GM12878 (cell line): Measurements from ENCODE around the gene EPN1. TPM values are rescaled to one million over a fixed set of nuclear protein-coding genes. Genes with fewer than 3 reads are reported as not detected.

Experiments used
- ATAC-seq: fragments of 200-7000 bp; cut with Tn5 transposase; 3 replicates; pipeline ENCODE4 v1.9.1; 2020; ENCODE audit warnings: mild to moderate bottlenecking, moderate library complexity
- BruUV-seq: library from RNA; stranded (reverse); fragments of 400-500 nt; replicated peaks from 2 replicates; lab custom pipeline; 2021; lab: Mats Ljungman, UMichigan
- CTCF ChIA-PET: fragments of 300-600 bp; sonication (Branson Sonifier 250); formaldehyde crosslinking; extraction: SDS; loops from one replicate; lab custom pipeline; 2021; ENCODE audit warnings: inconsistent platforms; lab: Yijun Ruan, JAX
- POLR2A ChIA-PET: fragments of 350-600 bp; formaldehyde crosslinking; extraction: SDS; loops from one replicate; lab custom pipeline; 2021; ENCODE audit warnings: inconsistent platforms; lab: Charles Lee
- RAD21 ChIA-PET: fragments of 300-600 bp; sonication (Branson Sonifier 250); formaldehyde crosslinking; loops from one replicate; lab custom pipeline; 2023; ENCODE audit warnings: antibody characterized with exemption; ENCODE audit not compliant: unreplicated experiment; lab: Charles Lee
- SMC1A ChIA-PET: fragments of 300-600 bp; sonication (Branson Sonifier 250); formaldehyde crosslinking; loops from one replicate; lab custom pipeline; 2023; ENCODE audit not compliant: unreplicated experiment, uncharacterized antibody; lab: Charles Lee
- DNase-seq: peaks from one replicate; pipeline ENCODE4 v3.0.0-alpha.2; 2011; ENCODE audit warnings: low read depth, low spot score
- FAIRE-seq: peaks from 3 replicates; lab custom pipeline; 2011; peaks lifted over from hg19 to GRCh38; lab: Jason Lieb, UNC
- H2AFZ ChIP-seq: 2 replicates; pipeline ENCODE4 v1.6.0; 2011; ENCODE audit warnings: low read depth, low read length, control low read depth; ENCODE audit not compliant: control insufficient read depth
- H3K27ac ChIP-seq: 2 replicates; pipeline ENCODE4 v1.5.1; 2011; ENCODE audit warnings: control low read depth; ENCODE audit not compliant: control insufficient read depth, insufficient read depth
- H3K27me3 ChIP-seq, 2 experiments: replicated peaks in 1 of 2; 2 replicates each; pipeline versions ENCODE4 v1.6.0 to v1.6.1; 2011; ENCODE audit warnings: low read length in 1 of 2; ENCODE audit not compliant: control insufficient read depth in 2 of 2, insufficient read depth in 2 of 2
- H3K36me3 ChIP-seq, 2 experiments: 2 replicates each; pipeline ENCODE4 v1.5.1; 2011; ENCODE audit warnings: low read length in 1 of 2; ENCODE audit not compliant: control insufficient read depth in 2 of 2, insufficient read depth in 2 of 2
- H3K4me1 ChIP-seq: 2 replicates; pipeline ENCODE4 v1.6.1; 2011; ENCODE audit warnings: mild to moderate bottlenecking, low read length, moderate library complexity, mixed read lengths; ENCODE audit not compliant: control insufficient read depth, insufficient read depth
- H3K4me2 ChIP-seq: 2 replicates; pipeline ENCODE4 v1.6.0; 2011; ENCODE audit warnings: control low read depth; ENCODE audit not compliant: control insufficient read depth, insufficient read depth
- H3K4me3 ChIP-seq: fragments of 200-600 bp; sonication (generic); 2 replicates; pipeline ENCODE4 v1.5.1; 2016
- H3K79me2 ChIP-seq: 2 replicates; pipeline ENCODE4 v1.6.0; 2011; ENCODE audit warnings: low read length; ENCODE audit not compliant: control insufficient read depth, insufficient read depth
- H3K9ac ChIP-seq: 2 replicates; pipeline ENCODE4 v1.8.0; 2011; ENCODE audit warnings: low read length, control low read depth, mixed read lengths; ENCODE audit not compliant: control insufficient read depth, insufficient read depth
- H3K9me3 ChIP-seq: replicated peaks from 3 replicates; pipeline ENCODE4 v1.5.1; 2011; ENCODE audit warnings: mild to moderate bottlenecking, low read length; ENCODE audit not compliant: control insufficient read depth, insufficient read depth
- H4K20me1 ChIP-seq: 2 replicates; pipeline ENCODE4 v1.6.0; 2011; ENCODE audit not compliant: control insufficient read depth, insufficient read depth
- BHLHE40 ChIP-seq, 2 experiments: fragments of 450-650 bp in 1 of 2; IDR thresholded peaks; 2 replicates each; pipeline ENCODE4 v1.6.1; 2011 to 2017; ENCODE audit warnings: low read depth in 2 of 2, borderline replicate concordance in 1 of 2, improper control_type of control experiment in 1 of 2, low read length in 1 of 2, mild to moderate bottlenecking in 1 of 2
- CTCF ChIP-seq, 3 experiments: IDR thresholded peaks in 2 of 3; conservative IDR thresholded peaks in 1 of 3; 2 replicates each; pipeline ENCODE4 v1.5.1; 2011; ENCODE audit warnings: low read depth in 3 of 3, low read length in 3 of 3, mild to moderate bottlenecking in 3 of 3, control low read depth in 2 of 3, moderate library complexity in 2 of 3, inconsistent platforms in 1 of 3, mixed read lengths in 1 of 3; ENCODE audit not compliant: control insufficient read depth in 2 of 3, insufficient read depth in 1 of 3; ENCODE audit errors: extremely low read depth in 1 of 3
- RAD21 ChIP-seq: IDR thresholded peaks from 2 replicates; pipeline ENCODE4 v1.6.1; 2011; ENCODE audit warnings: mild to moderate bottlenecking, low read depth, low read length, moderate library complexity; ENCODE audit not compliant: insufficient read depth
- RUNX3 ChIP-seq: IDR thresholded peaks from 2 replicates; pipeline ENCODE4 v1.6.1; 2012; ENCODE audit warnings: low read length, inconsistent platforms
- SMARCA5 ChIP-seq: fragments of 450-650 bp; IDR thresholded peaks from 2 replicates; pipeline ENCODE4 v1.6.1; 2017; ENCODE audit warnings: mild to moderate bottlenecking
- SMC3 ChIP-seq: IDR thresholded peaks from 2 replicates; pipeline ENCODE4 v1.6.1; 2011; ENCODE audit warnings: low read length, improper control_type of control experiment, borderline replicate concordance
- ZNF687 ChIP-seq: fragments of 450-650 bp; IDR thresholded peaks from 2 replicates; pipeline ENCODE4 v1.6.1; 2017; ENCODE audit warnings: mild to moderate bottlenecking, moderate library complexity
- WGBS: methylation state at CpG from one replicate; pipeline ENCODE4 v1.1.6; 2016; ENCODE audit warnings: low lambda C conversion rate; ENCODE audit not compliant: insufficient replicate concordance, insufficient coverage; ENCODE audit errors: missing lambda C conversion rate; 5-methylcytosine and 5-hydroxymethylcytosine counted together
- in situ Hi-C: fragments of 300-500 bp; cut with MboI; formaldehyde crosslinking; loops from 9 replicates; pipeline ENCODE4 v1.14.3; 2018; ENCODE audit warnings: mixed read lengths
- intact Hi-C: fragments of 100-400 bp; cut with micrococcal nuclease; formaldehyde crosslinking; loops from one replicate; pipeline ENCODE4 v1.14.2; 2022; ENCODE audit not compliant: unreplicated experiment
- polyA plus RNA-seq, 11 experiments: library from polyadenylated mRNA; depleted of rRNA in 4 of 11; unstranded in 6 of 11; stranded (reverse) in 5 of 11; fragments of >200 nt; fragmentation: Nextera tagmentation in 4 of 11; fragmentation: Illumina TruSeq in 1 of 11; extraction: Ambion mirVana in 4 of 11; extraction: Trizol in 1 of 11; gene quantifications; 1 replicate in 1 of 11; 2 replicates in 10 of 11; pipeline versions ENCODE4 v1.2.1 to v1.2.3, GENCODE V29; 2011 to 2016; ENCODE audit warnings: inconsistent platforms in 2 of 11, missing spikeins in 2 of 11, low read depth in 1 of 11
- total RNA-seq, 4 experiments: library from RNA; depleted of rRNA in 3 of 4; stranded (reverse); fragments of >200 nt in 3 of 4; fragmentation: Illumina TruSeq in 1 of 4; extraction: Trizol in 1 of 4; gene quantifications; 2 replicates each; pipeline versions ENCODE4 v1.2.1 to v1.2.3, GENCODE V29; 2013 to 2021
- TF ChIP-seq, protein P1 (sequence below): fragments of 450-650 bp; IDR thresholded peaks from 2 replicates; pipeline ENCODE4 v1.6.1; 2017; ENCODE audit warnings: antibody characterized with exemption, mild to moderate bottlenecking, moderate library complexity

EPN1 gene
- total and polyA plus RNA-seq, 10 of the 15 experiments (the other 5 are each of a cell fraction or from before 2014, with no cell fraction given), result 0.11 to 88.5 (median 10.6) TPM

GRCh38 chr19:55632463-55632834 is 42.6 kb upstream of the EPN1 start:
- Histone ChIP-seq H3K9me3 (no peaks in the 10 kb centered on the region), H3K4me2 (no peak overlapping the region), H3K27ac (no peak overlapping the region), H3K36me3 (no peaks in the 10 kb centered on the region), H3K9ac (no peak overlapping the region), H3K27me3 (no peaks in the 10 kb centered on the region), H4K20me1 (no peaks in the 10 kb centered on the region), H3K4me1 (peaks cover 19% of the 10 kb centered on the region), H2AFZ (peak overlapping the region; percentile 65), H3K79me2 (peaks cover 25% of the 10 kb centered on the region), H3K4me3 (no peak overlapping the region)
- peak; percentile 75 for ATAC-seq
- POLR2A ChIA-PET, result interaction anchor here (0.7 to 2.6 kb wide), 12 partner anchors 10 to 123 kb away, joined by 3 to 20 read pairs (median 6); partner anchors contain the start of genes CCDC106, FIZ1, ZNF581 and ZNF865
- FAIRE-seq, result peak; percentile 89
- in situ Hi-C loops, result loop anchor here (5.0 kb wide), 1 partner anchor 115 kb away; no protein-coding TSS in a partner anchor
- CTCF ChIA-PET, result interaction anchor here (0.6 to 7.7 kb wide), 47 partner anchors 8 to 716 kb away, joined by 3 to 85 read pairs (median 5); partner anchors contain the start of genes CCDC106, FIZ1, ISOC2 and U2AF2
- SMC1A ChIA-PET, result interaction anchor here (0.7 to 3.5 kb wide), 20 partner anchors 10 to 717 kb away, joined by 3 to 31 read pairs (median 5); partner anchors contain the start of genes CCDC106, FIZ1, U2AF2 and ZNF524
- TF ChIP-seq CTCF (IDR thresholded peaks at IDR 0.05 in 2 of 3, conservative IDR thresholded peaks at IDR 0.05 in 1 of 3; ENCODE audit: control insufficient read depth in 2 of 3, extremely low read depth in 1 of 3, insufficient read depth in 1 of 3, low read depth in 3 of 3, low read length in 3 of 3) (peak; percentile 75 to 85 (median 76)), BHLHE40 (IDR thresholded peaks at IDR 0.05; ENCODE audit: borderline replicate concordance in 1 of 2, low read depth in 2 of 2, low read length in 1 of 2) (0 out of 4 replicates have a peak, but pooled peaks of 1 of the 2 experiments have one; percentile 17), SMARCA5 (peak; percentile 41; the same call in 1 of the 2 replicates), RUNX3 (peak; percentile 64; the same call in 1 of the 2 replicates), SMC3 (peak; percentile 73), ZNF687 (no peak), RAD21 (peak; percentile 91)
- TF ChIP-seq, protein P1, sequence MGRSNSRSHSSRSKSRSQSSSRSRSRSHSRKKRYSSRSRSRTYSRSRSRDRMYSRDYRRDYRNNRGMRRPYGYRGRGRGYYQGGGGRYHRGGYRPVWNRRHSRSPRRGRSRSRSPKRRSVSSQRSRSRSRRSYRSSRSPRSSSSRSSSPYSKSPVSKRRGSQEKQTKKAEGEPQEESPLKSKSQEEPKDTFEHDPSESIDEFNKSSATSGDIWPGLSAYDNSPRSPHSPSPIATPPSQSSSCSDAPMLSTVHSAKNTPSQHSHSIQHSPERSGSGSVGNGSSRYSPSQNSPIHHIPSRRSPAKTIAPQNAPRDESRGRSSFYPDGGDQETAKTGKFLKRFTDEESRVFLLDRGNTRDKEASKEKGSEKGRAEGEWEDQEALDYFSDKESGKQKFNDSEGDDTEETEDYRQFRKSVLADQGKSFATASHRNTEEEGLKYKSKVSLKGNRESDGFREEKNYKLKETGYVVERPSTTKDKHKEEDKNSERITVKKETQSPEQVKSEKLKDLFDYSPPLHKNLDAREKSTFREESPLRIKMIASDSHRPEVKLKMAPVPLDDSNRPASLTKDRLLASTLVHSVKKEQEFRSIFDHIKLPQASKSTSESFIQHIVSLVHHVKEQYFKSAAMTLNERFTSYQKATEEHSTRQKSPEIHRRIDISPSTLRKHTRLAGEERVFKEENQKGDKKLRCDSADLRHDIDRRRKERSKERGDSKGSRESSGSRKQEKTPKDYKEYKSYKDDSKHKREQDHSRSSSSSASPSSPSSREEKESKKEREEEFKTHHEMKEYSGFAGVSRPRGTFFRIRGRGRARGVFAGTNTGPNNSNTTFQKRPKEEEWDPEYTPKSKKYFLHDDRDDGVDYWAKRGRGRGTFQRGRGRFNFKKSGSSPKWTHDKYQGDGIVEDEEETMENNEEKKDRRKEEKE, result no peak
- intact Hi-C loops, result loop anchor here (2.0 to 10.0 kb wide), 4 partner anchors 165 to 700 kb away; no protein-coding TSS in a partner anchor
- RAD21 ChIA-PET, result interaction anchor here (0.5 to 4.9 kb wide), 32 partner anchors 7 to 1534 kb away, joined by 3 to 36 read pairs (median 8); partner anchors contain the start of genes CCDC106, U2AF2, ZNF579 and ZNF581
- DNase-seq, result peak; percentile 75
- 33% methylated on average over 3 of the region's 3 CpGs for WGBS
- BruUV-seq, result no TSS peak
